GM12801 (cell line): Measurements from ENCODE around the gene MAPK8IP2.

Experiments used
- TF ChIP-seq, protein P1 (sequence below): IDR thresholded peaks from one replicate; pipeline ENCODE4 v1.5.1; 2011; ENCODE audit warnings: control low read depth; ENCODE audit not compliant: insufficient read length; ENCODE audit errors: extremely low read depth

Gene MAPK8IP2

DNA sequence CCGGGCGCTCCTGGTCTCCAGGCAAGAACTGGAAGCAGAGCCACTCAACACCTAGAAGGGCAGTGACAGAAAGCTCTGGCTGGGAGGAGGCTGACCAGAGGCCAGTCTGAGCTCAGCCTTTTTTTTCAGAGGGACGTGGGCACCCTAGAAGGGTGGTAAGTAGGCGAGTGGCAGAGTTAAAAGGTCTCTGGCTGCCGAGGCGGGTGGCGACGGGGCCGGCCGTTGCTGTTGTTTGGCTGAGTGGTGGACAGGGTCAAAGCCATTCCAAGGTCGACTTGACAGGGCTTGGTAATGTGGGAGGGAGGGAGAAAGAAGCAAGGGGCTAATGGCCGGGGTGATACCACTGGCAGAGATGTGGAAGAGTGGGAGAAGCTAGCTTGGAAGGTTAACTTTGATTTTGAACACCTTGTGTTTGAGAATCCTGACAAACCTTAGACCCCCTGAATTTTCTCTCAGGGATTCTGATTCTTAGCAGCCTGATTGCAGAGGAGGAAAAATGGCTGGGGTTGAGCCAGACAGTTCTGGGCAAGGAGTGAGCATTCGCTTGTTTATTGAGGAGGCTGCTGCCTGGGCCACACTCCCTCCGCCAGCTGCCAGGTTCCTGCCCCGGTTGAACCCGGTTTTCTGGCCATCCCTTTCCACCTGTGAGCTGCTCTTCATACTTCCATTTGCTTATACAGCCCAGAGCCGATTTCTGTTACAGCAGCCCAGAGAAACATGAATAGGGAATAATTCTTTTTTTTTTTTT is 37.0 kb upstream of the MAPK8IP2 start:
- TF ChIP-seq, protein P1, sequence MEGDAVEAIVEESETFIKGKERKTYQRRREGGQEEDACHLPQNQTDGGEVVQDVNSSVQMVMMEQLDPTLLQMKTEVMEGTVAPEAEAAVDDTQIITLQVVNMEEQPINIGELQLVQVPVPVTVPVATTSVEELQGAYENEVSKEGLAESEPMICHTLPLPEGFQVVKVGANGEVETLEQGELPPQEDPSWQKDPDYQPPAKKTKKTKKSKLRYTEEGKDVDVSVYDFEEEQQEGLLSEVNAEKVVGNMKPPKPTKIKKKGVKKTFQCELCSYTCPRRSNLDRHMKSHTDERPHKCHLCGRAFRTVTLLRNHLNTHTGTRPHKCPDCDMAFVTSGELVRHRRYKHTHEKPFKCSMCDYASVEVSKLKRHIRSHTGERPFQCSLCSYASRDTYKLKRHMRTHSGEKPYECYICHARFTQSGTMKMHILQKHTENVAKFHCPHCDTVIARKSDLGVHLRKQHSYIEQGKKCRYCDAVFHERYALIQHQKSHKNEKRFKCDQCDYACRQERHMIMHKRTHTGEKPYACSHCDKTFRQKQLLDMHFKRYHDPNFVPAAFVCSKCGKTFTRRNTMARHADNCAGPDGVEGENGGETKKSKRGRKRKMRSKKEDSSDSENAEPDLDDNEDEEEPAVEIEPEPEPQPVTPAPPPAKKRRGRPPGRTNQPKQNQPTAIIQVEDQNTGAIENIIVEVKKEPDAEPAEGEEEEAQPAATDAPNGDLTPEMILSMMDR, result no peak

DNA sequence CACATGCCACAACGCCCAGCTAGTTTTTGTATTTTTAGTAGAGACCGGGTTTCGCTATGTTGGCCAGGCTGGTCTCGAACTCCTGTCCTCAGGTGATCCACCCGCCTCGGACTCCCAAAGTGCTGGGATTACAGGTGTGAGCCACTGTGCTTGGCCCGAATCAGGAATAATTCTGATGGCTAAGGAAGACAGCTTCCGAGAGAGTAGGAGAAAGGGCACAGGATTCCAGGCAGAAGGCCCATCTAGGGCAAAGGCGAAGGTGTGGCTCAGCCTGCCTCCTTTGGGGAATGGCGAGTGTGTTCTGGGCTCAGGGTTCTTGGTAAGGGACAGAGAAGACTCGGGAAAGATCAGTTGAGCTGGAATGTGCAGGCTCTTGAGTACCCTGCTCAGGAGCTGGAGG is 36.3 kb upstream of the MAPK8IP2 start:
- TF ChIP-seq, protein P1, result no peak

GRCh38 chr22:50567721-50568252 is 32.8 kb upstream of the MAPK8IP2 start:
- TF ChIP-seq, protein P1, result no peak

- TF ChIP-seq, protein P1, result no peak
Observed at GRCh38 chr22:50568626-50569025, 32.0 kb upstream of the MAPK8IP2 start.

- TF ChIP-seq, protein P1, result no peak
Observed at GRCh38 chr22:50569041-50569459, 31.5 kb upstream of the MAPK8IP2 start.

- TF ChIP-seq, protein P1, result no peak
Observed at GRCh38 chr22:50569896-50570535, 30.6 kb upstream of the MAPK8IP2 start.

- TF ChIP-seq, protein P1, result no peak
Observed at GRCh38 chr22:50570861-50571260, 29.7 kb upstream of the MAPK8IP2 start.
